GM23338 (cell line): ENCODE measurements around the gene C12orf54. TPM values are rescaled to one million over a fixed set of nuclear protein-coding genes. Genes with fewer than 3 reads are reported as not detected.

Source experiments
- ATAC-seq: fragments of 200-7000 bp; cut with Tn5 transposase; 3 replicates; pipeline ENCODE4 v1.9.1; 2020
- DNase-seq: peaks from one replicate; pipeline ENCODE4 v3.0.0-alpha.2; 2015; ENCODE audit warnings: low spot score
- H2AFZ ChIP-seq: fragments of 200-600 bp; sonication (generic); 2 replicates; pipeline ENCODE4 v1.8.0; 2016; ENCODE audit warnings: antibody characterized with exemption, mild to moderate bottlenecking, moderate library complexity
- H3F3A ChIP-seq: fragments of 200-600 bp; sonication (generic); replicated peaks from 2 replicates; pipeline ENCODE4 v1.8.0; 2017; ENCODE audit warnings: antibody characterized with exemption, mixed run types, low read depth
- H3K27ac ChIP-seq: fragments of 200-600 bp; sonication (generic); 2 replicates; pipeline ENCODE4 v1.6.1; 2016; ENCODE audit warnings: low read depth
- H3K27me3 ChIP-seq: fragments of 200-600 bp; sonication (generic); 2 replicates; pipeline ENCODE4 v1.8.0; 2016; ENCODE audit warnings: mild to moderate bottlenecking, mixed run types, moderate library complexity; ENCODE audit not compliant: insufficient read depth
- H3K36me3 ChIP-seq: fragments of 200-600 bp; sonication (generic); 2 replicates; pipeline ENCODE4 v1.8.0; 2016; ENCODE audit warnings: mild to moderate bottlenecking; ENCODE audit not compliant: insufficient read depth
- H3K4me1 ChIP-seq: fragments of 200-600 bp; sonication (generic); 2 replicates; pipeline ENCODE4 v1.8.0; 2016; ENCODE audit warnings: mild to moderate bottlenecking, moderate library complexity; ENCODE audit not compliant: insufficient read depth
- H3K4me2 ChIP-seq: fragments of 200-600 bp; sonication (generic); 2 replicates; pipeline ENCODE4 v1.7.1; 2017; ENCODE audit warnings: mixed run types
- H3K4me3 ChIP-seq: fragments of 200-600 bp; sonication (generic); 2 replicates; pipeline ENCODE4 v1.6.1; 2016; ENCODE audit warnings: mixed run types
- H3K79me2 ChIP-seq: fragments of 200-600 bp; sonication (generic); replicated peaks from 2 replicates; pipeline ENCODE4 v1.8.0; 2017; ENCODE audit warnings: mild to moderate bottlenecking; ENCODE audit not compliant: insufficient read depth
- H3K9me2 ChIP-seq: fragments of 200-600 bp; sonication (generic); 2 replicates; pipeline ENCODE4 v1.8.0; 2017; ENCODE audit not compliant: insufficient read depth
- H4K20me1 ChIP-seq: fragments of 200-600 bp; sonication (generic); replicated peaks from 2 replicates; pipeline ENCODE4 v1.8.0; 2017; ENCODE audit warnings: mild to moderate bottlenecking; ENCODE audit not compliant: insufficient read depth
- H3K27ac Mint-ChIP-seq: 2 replicates; pipeline ENCODE4 v1.8.0; 2020; ENCODE audit warnings: inconsistent platforms, mild to moderate bottlenecking, moderate library complexity, mixed read lengths
- H3K27me3 Mint-ChIP-seq: 3 replicates; pipeline ENCODE4 v1.8.0; 2022; ENCODE audit warnings: low read depth, mild to moderate bottlenecking, moderate library complexity, mixed read lengths, inconsistent platforms; ENCODE audit not compliant: insufficient read depth, poor library complexity
- H3K36me3 Mint-ChIP-seq: 3 replicates; pipeline ENCODE4 v1.8.0; 2021; ENCODE audit warnings: low read depth, mild to moderate bottlenecking, inconsistent platforms, moderate library complexity, mixed read lengths
- H3K4me1 Mint-ChIP-seq: 3 replicates; pipeline ENCODE4 v1.8.0; 2020; ENCODE audit warnings: mild to moderate bottlenecking, inconsistent platforms, mixed read lengths
- H3K4me3 Mint-ChIP-seq: 3 replicates; pipeline ENCODE4 v1.8.0; 2021; ENCODE audit warnings: moderate library complexity, mild to moderate bottlenecking, inconsistent platforms, mixed read lengths
- H3K9me3 Mint-ChIP-seq: 3 replicates; pipeline ENCODE4 v1.8.0; 2020; ENCODE audit warnings: moderate library complexity, mild to moderate bottlenecking, inconsistent platforms, mixed read lengths
- EZH2 ChIP-seq: fragments of 200-600 bp; sonication (generic); IDR thresholded peaks from one replicate; pipeline ENCODE4 v1.8.0; 2017; ENCODE audit warnings: antibody characterized with exemption, mild to moderate bottlenecking, low read depth; ENCODE audit not compliant: unreplicated experiment
- EZH2phosphoT487 ChIP-seq: fragments of 200-600 bp; sonication (generic); IDR thresholded peaks from one replicate; pipeline ENCODE4 v1.8.1; 2018; ENCODE audit warnings: antibody characterized with exemption; ENCODE audit not compliant: unreplicated experiment
- JUNB ChIP-seq: IDR thresholded peaks from one replicate; pipeline ENCODE4 v1.6.1; 2016; ENCODE audit warnings: antibody characterized with exemption; ENCODE audit not compliant: unreplicated experiment
- NANOG ChIP-seq: IDR thresholded peaks from 2 replicates; pipeline ENCODE4 v1.6.1; 2016; ENCODE audit warnings: antibody characterized with exemption, borderline replicate concordance
- POLR2AphosphoS5 ChIP-seq: IDR thresholded peaks from 2 replicates; pipeline ENCODE4 v1.6.1; 2016; ENCODE audit warnings: antibody characterized with exemption, low read depth
- STAT1 ChIP-seq: IDR thresholded peaks from one replicate; pipeline ENCODE4 v1.6.1; 2016; ENCODE audit warnings: antibody characterized with exemption; ENCODE audit not compliant: unreplicated experiment
- ZNF114 ChIP-seq: fragments of 250-450 bp; sonication (Bioruptor Pico); IDR thresholded peaks from 2 replicates; pipeline ENCODE4 v1.5.0; 2020; ENCODE audit warnings: mild to moderate bottlenecking, moderate library complexity
- ZNF331 ChIP-seq: fragments of 250-450 bp; sonication (Bioruptor Pico); IDR thresholded peaks from 2 replicates; pipeline ENCODE4 v1.5.0; 2020; ENCODE audit warnings: low read depth, mild to moderate bottlenecking, moderate library complexity
- polyA plus RNA-seq: library from polyadenylated mRNA; unstranded; fragments of >200 nt; fragmentation: Nextera tagmentation; extraction: Ambion mirVana; gene quantifications from 2 replicates; pipeline ENCODE4 v1.2.1, GENCODE V29; 2016
- total RNA-seq: library from RNA; depleted of rRNA; stranded (reverse); fragments of >200 nt; shearing (Covaris generic); gene quantifications from 2 replicates; pipeline ENCODE4 v1.2.3, GENCODE V29; 2014
- TF ChIP-seq, protein P1 (sequence below): fragments of 250-450 bp; sonication (Bioruptor Pico); IDR thresholded peaks from 2 replicates; pipeline ENCODE4 v1.5.0; 2020; ENCODE audit warnings: mild to moderate bottlenecking, moderate library complexity
- TF ChIP-seq, protein P2 (sequence below): IDR thresholded peaks from one replicate; pipeline ENCODE4 v1.6.1; 2018; ENCODE audit warnings: antibody characterized with exemption; ENCODE audit not compliant: unreplicated experiment
- TF ChIP-seq, protein P3 (sequence below), 2 experiments: fragments of 200-600 bp in 1 of 2; sonication (generic) in 1 of 2; conservative IDR thresholded peaks; 2 replicates each; pipeline versions ENCODE4 v1.5.1 to v1.6.1; 2016 to 2017; ENCODE audit warnings: antibody characterized with exemption in 2 of 2, low read depth in 2 of 2, mild to moderate bottlenecking in 2 of 2, moderate library complexity in 1 of 2
- TF ChIP-seq, protein P4 (sequence below): IDR thresholded peaks from 2 replicates; pipeline ENCODE4 v1.6.1; 2016; ENCODE audit warnings: antibody characterized with exemption

The C12orf54 gene
- total and polyA plus RNA-seq, 2 experiments from 2014 or later, result not detected

DNA sequence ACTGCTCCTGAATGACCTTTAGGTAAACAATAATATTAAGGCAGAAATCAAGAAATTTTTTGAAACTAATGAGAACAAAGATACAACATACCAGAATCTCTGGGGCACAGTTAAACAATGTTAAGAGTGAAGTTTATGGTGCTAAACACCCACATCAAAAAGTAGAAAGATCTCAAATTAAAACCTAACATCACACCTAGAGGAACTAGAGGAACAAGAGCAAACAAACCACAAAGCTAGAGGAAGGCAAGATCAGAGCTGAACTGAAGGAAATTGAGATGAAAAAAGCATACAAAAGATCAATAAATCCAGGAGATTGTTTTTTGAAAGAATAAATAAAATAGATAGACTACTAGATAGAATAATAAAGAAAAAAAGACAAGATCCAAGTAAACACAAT is 50.3 kb downstream of the C12orf54 start:
- ATAC-seq (no peak), DNase-seq (no peak)
- Mint-ChIP-seq H3K4me1 (no peaks in the 10 kb centered on the region), H3K36me3 (no peaks in the 10 kb centered on the region), H3K27me3 (no peaks in the 10 kb centered on the region), H3K27ac (no peak overlapping the region), H3K4me3 (no peak overlapping the region), H3K9me3 (peaks cover 2% of the 10 kb centered on the region; the same call in 1 of the 3 replicates)
- H3F3A ChIP-seq, result no peaks in the 10 kb centered on the region
- no peaks in the 10 kb centered on the region for H3K79me2 ChIP-seq
- no peaks in the 10 kb centered on the region for H4K20me1 ChIP-seq
- TF ChIP-seq, protein P1, sequence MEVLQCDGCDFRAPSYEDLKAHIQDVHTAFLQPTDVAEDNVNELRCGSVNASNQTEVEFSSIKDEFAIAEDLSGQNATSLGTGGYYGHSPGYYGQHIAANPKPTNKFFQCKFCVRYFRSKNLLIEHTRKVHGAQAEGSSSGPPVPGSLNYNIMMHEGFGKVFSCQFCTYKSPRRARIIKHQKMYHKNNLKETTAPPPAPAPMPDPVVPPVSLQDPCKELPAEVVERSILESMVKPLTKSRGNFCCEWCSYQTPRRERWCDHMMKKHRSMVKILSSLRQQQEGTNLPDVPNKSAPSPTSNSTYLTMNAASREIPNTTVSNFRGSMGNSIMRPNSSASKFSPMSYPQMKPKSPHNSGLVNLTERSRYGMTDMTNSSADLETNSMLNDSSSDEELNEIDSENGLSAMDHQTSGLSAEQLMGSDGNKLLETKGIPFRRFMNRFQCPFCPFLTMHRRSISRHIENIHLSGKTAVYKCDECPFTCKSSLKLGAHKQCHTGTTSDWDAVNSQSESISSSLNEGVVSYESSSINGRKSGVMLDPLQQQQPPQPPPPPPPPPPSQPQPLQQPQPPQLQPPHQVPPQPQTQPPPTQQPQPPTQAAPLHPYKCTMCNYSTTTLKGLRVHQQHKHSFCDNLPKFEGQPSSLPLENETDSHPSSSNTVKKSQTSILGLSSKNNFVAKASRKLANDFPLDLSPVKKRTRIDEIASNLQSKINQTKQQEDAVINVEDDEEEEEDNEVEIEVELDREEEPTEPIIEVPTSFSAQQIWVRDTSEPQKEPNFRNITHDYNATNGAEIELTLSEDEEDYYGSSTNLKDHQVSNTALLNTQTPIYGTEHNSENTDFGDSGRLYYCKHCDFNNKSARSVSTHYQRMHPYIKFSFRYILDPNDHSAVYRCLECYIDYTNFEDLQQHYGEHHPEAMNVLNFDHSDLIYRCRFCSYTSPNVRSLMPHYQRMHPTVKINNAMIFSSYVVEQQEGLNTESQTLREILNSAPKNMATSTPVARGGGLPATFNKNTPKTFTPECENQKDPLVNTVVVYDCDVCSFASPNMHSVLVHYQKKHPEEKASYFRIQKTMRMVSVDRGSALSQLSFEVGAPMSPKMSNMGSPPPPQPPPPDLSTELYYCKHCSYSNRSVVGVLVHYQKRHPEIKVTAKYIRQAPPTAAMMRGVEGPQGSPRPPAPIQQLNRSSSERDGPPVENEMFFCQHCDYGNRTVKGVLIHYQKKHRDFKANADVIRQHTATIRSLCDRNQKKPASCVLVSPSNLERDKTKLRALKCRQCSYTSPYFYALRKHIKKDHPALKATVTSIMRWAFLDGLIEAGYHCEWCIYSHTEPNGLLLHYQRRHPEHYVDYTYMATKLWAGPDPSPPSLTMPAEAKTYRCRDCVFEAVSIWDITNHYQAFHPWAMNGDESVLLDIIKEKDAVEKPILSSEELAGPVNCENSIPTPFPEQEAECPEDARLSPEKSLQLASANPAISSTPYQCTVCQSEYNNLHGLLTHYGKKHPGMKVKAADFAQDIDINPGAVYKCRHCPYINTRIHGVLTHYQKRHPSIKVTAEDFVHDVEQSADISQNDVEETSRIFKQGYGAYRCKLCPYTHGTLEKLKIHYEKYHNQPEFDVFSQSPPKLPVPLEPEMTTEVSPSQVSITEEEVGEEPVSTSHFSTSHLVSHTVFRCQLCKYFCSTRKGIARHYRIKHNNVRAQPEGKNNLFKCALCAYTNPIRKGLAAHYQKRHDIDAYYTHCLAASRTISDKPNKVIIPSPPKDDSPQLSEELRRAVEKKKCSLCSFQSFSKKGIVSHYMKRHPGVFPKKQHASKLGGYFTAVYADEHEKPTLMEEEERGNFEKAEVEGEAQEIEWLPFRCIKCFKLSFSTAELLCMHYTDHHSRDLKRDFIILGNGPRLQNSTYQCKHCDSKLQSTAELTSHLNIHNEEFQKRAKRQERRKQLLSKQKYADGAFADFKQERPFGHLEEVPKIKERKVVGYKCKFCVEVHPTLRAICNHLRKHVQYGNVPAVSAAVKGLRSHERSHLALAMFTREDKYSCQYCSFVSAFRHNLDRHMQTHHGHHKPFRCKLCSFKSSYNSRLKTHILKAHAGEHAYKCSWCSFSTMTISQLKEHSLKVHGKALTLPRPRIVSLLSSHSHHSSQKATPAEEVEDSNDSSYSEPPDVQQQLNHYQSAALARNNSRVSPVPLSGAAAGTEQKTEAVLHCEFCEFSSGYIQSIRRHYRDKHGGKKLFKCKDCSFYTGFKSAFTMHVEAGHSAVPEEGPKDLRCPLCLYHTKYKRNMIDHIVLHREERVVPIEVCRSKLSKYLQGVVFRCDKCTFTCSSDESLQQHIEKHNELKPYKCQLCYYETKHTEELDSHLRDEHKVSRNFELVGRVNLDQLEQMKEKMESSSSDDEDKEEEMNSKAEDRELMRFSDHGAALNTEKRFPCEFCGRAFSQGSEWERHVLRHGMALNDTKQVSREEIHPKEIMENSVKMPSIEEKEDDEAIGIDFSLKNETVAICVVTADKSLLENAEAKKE (CRISPR knock-in tag), result no peak
- TF ChIP-seq EZH2phosphoT487 (no peak), JUNB (no peak), EZH2 (no peak), ZNF114 (no peak), NANOG (no peak), POLR2AphosphoS5 (no peak), STAT1 (no peak), ZNF331 (no peak)
- TF ChIP-seq, protein P2, sequence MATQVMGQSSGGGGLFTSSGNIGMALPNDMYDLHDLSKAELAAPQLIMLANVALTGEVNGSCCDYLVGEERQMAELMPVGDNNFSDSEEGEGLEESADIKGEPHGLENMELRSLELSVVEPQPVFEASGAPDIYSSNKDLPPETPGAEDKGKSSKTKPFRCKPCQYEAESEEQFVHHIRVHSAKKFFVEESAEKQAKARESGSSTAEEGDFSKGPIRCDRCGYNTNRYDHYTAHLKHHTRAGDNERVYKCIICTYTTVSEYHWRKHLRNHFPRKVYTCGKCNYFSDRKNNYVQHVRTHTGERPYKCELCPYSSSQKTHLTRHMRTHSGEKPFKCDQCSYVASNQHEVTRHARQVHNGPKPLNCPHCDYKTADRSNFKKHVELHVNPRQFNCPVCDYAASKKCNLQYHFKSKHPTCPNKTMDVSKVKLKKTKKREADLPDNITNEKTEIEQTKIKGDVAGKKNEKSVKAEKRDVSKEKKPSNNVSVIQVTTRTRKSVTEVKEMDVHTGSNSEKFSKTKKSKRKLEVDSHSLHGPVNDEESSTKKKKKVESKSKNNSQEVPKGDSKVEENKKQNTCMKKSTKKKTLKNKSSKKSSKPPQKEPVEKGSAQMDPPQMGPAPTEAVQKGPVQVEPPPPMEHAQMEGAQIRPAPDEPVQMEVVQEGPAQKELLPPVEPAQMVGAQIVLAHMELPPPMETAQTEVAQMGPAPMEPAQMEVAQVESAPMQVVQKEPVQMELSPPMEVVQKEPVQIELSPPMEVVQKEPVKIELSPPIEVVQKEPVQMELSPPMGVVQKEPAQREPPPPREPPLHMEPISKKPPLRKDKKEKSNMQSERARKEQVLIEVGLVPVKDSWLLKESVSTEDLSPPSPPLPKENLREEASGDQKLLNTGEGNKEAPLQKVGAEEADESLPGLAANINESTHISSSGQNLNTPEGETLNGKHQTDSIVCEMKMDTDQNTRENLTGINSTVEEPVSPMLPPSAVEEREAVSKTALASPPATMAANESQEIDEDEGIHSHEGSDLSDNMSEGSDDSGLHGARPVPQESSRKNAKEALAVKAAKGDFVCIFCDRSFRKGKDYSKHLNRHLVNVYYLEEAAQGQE, result no peak
- TF ChIP-seq, protein P3, sequence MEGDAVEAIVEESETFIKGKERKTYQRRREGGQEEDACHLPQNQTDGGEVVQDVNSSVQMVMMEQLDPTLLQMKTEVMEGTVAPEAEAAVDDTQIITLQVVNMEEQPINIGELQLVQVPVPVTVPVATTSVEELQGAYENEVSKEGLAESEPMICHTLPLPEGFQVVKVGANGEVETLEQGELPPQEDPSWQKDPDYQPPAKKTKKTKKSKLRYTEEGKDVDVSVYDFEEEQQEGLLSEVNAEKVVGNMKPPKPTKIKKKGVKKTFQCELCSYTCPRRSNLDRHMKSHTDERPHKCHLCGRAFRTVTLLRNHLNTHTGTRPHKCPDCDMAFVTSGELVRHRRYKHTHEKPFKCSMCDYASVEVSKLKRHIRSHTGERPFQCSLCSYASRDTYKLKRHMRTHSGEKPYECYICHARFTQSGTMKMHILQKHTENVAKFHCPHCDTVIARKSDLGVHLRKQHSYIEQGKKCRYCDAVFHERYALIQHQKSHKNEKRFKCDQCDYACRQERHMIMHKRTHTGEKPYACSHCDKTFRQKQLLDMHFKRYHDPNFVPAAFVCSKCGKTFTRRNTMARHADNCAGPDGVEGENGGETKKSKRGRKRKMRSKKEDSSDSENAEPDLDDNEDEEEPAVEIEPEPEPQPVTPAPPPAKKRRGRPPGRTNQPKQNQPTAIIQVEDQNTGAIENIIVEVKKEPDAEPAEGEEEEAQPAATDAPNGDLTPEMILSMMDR (conservative IDR thresholded peaks at IDR 0.05; ENCODE audit: low read depth in 2 of 2), result no peak
- TF ChIP-seq, protein P4, sequence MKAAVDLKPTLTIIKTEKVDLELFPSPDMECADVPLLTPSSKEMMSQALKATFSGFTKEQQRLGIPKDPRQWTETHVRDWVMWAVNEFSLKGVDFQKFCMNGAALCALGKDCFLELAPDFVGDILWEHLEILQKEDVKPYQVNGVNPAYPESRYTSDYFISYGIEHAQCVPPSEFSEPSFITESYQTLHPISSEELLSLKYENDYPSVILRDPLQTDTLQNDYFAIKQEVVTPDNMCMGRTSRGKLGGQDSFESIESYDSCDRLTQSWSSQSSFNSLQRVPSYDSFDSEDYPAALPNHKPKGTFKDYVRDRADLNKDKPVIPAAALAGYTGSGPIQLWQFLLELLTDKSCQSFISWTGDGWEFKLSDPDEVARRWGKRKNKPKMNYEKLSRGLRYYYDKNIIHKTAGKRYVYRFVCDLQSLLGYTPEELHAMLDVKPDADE, result no peak
- no peaks in the 10 kb centered on the region for H3K27me3 ChIP-seq
- no peak overlapping the region for H3K27ac ChIP-seq
- 0 out of 2 replicates have a peak, but pooled peaks cover 3% of the 10 kb centered on the region for H3K9me2 ChIP-seq
- no peaks in the 10 kb centered on the region for H3K4me1 ChIP-seq
- no peak overlapping the region for H3K4me3 ChIP-seq
- no peak overlapping the region for H2AFZ ChIP-seq
- H3K4me2 ChIP-seq, result no peak overlapping the region
- H3K36me3 ChIP-seq, result no peaks in the 10 kb centered on the region
